HUES48 (cell line): ENCODE results near the gene HKDC1.

Experiments
- H3K27ac ChIP-seq: one replicate; pipeline ENCODE4 v1.7.0; 2013; ENCODE audit warnings: low read depth, low read length, inconsistent platforms
- H3K27me3 ChIP-seq: 2 replicates; pipeline ENCODE4 v1.6.1; 2013; ENCODE audit warnings: mild to moderate bottlenecking, low read length; ENCODE audit not compliant: control insufficient read depth, insufficient read depth
- H3K36me3 ChIP-seq: 2 replicates; pipeline ENCODE4 v1.6.1; 2013; ENCODE audit warnings: low read length; ENCODE audit not compliant: control insufficient read depth, insufficient read depth
- H3K4me1 ChIP-seq: 2 replicates; pipeline ENCODE4 v1.6.1; 2013; ENCODE audit warnings: mild to moderate bottlenecking, low read length; ENCODE audit not compliant: control insufficient read depth, insufficient read depth
- H3K4me3 ChIP-seq: 2 replicates; pipeline ENCODE4 v1.5.1; 2013; ENCODE audit warnings: mild to moderate bottlenecking, low read depth, low read length
- H3K9ac ChIP-seq: 2 replicates; pipeline ENCODE4 v1.6.1; 2013; ENCODE audit warnings: mild to moderate bottlenecking, low read depth, low read length, moderate library complexity
- H3K9me3 ChIP-seq: 2 replicates; pipeline ENCODE4 v1.6.1; 2013; ENCODE audit warnings: low read length; ENCODE audit not compliant: control insufficient read depth, insufficient read depth

HKDC1 gene

GRCh38 chr10:69186524-69186923 lies 33.6 kb upstream of the HKDC1 start:
- Histone ChIP-seq H3K27ac (no peak overlapping the region), H3K9me3 (no peaks in the 10 kb centered on the region), H3K27me3 (no peaks in the 10 kb centered on the region), H3K36me3 (peaks cover 73% of the 10 kb centered on the region), H3K4me3 (no peak overlapping the region), H3K9ac (no peak overlapping the region), H3K4me1 (peaks cover under 1% of the 10 kb centered on the region; the same call in 1 of the 2 replicates)

- Histone ChIP-seq H3K36me3 (peaks cover 87% of the 10 kb centered on the region), H3K4me1 (no peaks in the 10 kb centered on the region), H3K9ac (no peak overlapping the region)
Measured at GRCh38 chr10:69201045-69201444, 19.1 kb upstream of the HKDC1 start.

GRCh38 chr10:69202332-69202731 lies 17.8 kb upstream of the HKDC1 start:
- H3K9me3 ChIP-seq, result no peaks in the 10 kb centered on the region
- H3K36me3 ChIP-seq, result peaks cover 86% of the 10 kb centered on the region
- H3K27me3 ChIP-seq, result no peaks in the 10 kb centered on the region
- no peak overlapping the region for H3K4me3 ChIP-seq
- H3K9ac ChIP-seq, result no peak overlapping the region
- H3K4me1 ChIP-seq, result no peaks in the 10 kb centered on the region
- no peak overlapping the region for H3K27ac ChIP-seq

More at GRCh38 chr10:69201045-69201444, 19.1 kb upstream of the HKDC1 start:
- Histone ChIP-seq H3K27ac (no peak overlapping the region), H3K9me3 (no peaks in the 10 kb centered on the region), H3K27me3 (no peaks in the 10 kb centered on the region), H3K4me3 (no peak overlapping the region)

GRCh38 chr10:69208761-69209160 lies 11.4 kb upstream of the HKDC1 start:
- no peak overlapping the region for H3K4me3 ChIP-seq
- no peaks in the 10 kb centered on the region for H3K9me3 ChIP-seq
- no peak overlapping the region for H3K9ac ChIP-seq
- H3K4me1 ChIP-seq, result no peaks in the 10 kb centered on the region
- H3K36me3 ChIP-seq, result peaks cover 54% of the 10 kb centered on the region
- H3K27ac ChIP-seq, result no peak overlapping the region
- no peaks in the 10 kb centered on the region for H3K27me3 ChIP-seq

- H3K4me1 ChIP-seq, result no peaks in the 10 kb centered on the region
- no peak overlapping the region for H3K27ac ChIP-seq
- H3K27me3 ChIP-seq, result no peaks in the 10 kb centered on the region
- H3K9me3 ChIP-seq, result no peaks in the 10 kb centered on the region
- no peak overlapping the region for H3K4me3 ChIP-seq
- peaks cover 43% of the 10 kb centered on the region for H3K36me3 ChIP-seq
- no peak overlapping the region for H3K9ac ChIP-seq
Measured at GRCh38 chr10:69209787-69210484, 10.2 kb upstream of the HKDC1 start.

GRCh38 chr10:69211104-69211503 lies 9.0 kb upstream of the HKDC1 start:
- H3K36me3 ChIP-seq, result peaks cover 34% of the 10 kb centered on the region
- H3K4me3 ChIP-seq, result no peak overlapping the region
- H3K9ac ChIP-seq, result no peak overlapping the region
- no peaks in the 10 kb centered on the region for H3K4me1 ChIP-seq
- no peak overlapping the region for H3K27ac ChIP-seq
- no peaks in the 10 kb centered on the region for H3K9me3 ChIP-seq
- no peaks in the 10 kb centered on the region for H3K27me3 ChIP-seq

GRCh38 chr10:69211524-69211923 lies 8.6 kb upstream of the HKDC1 start:
- H3K9me3 ChIP-seq, result no peaks in the 10 kb centered on the region
- H3K27ac ChIP-seq, result no peak overlapping the region
- no peak overlapping the region for H3K4me3 ChIP-seq
- H3K36me3 ChIP-seq, result peaks cover 30% of the 10 kb centered on the region
- H3K4me1 ChIP-seq, result no peaks in the 10 kb centered on the region
- H3K27me3 ChIP-seq, result no peaks in the 10 kb centered on the region
- H3K9ac ChIP-seq, result no peak overlapping the region

- peaks cover 9% of the 10 kb centered on the region for H3K36me3 ChIP-seq
- no peak overlapping the region for H3K4me3 ChIP-seq
- no peaks in the 10 kb centered on the region for H3K9me3 ChIP-seq
- H3K9ac ChIP-seq, result no peak overlapping the region
- no peaks in the 10 kb centered on the region for H3K4me1 ChIP-seq
- H3K27me3 ChIP-seq, result no peaks in the 10 kb centered on the region
- H3K27ac ChIP-seq, result no peak overlapping the region
Measured at GRCh38 chr10:69213591-69214311, 6.4 kb upstream of the HKDC1 start.

- Histone ChIP-seq H3K27ac (no peak overlapping the region), H3K36me3 (no peaks in the 10 kb centered on the region), H3K9me3 (no peaks in the 10 kb centered on the region), H3K9ac (no peak overlapping the region), H3K27me3 (no peaks in the 10 kb centered on the region), H3K4me1 (no peaks in the 10 kb centered on the region), H3K4me3 (no peak overlapping the region)
Measured at GRCh38 chr10:69214666-69215131, 5.4 kb upstream of the HKDC1 start.

GRCh38 chr10:69215405-69216171 lies 4.5 kb upstream of the HKDC1 start:
- Histone ChIP-seq H3K9me3 (no peaks in the 10 kb centered on the region), H3K4me3 (no peak overlapping the region), H3K27me3 (no peaks in the 10 kb centered on the region), H3K36me3 (no peaks in the 10 kb centered on the region), H3K4me1 (no peaks in the 10 kb centered on the region), H3K27ac (no peak overlapping the region), H3K9ac (no peak overlapping the region)
